GM23248 (cell line): ENCODE measurements around the gene DSG4.

Experiments used
- EZH2 ChIP-seq: fragments of 200-600 bp; sonication (generic); IDR thresholded peaks from 2 replicates; pipeline ENCODE4 v1.6.1; 2018; ENCODE audit warnings: antibody characterized with exemption, mild to moderate bottlenecking; ENCODE audit not compliant: insufficient read depth, poor library complexity, severe bottlenecking
- EZH2phosphoT487 ChIP-seq: fragments of 200-600 bp; sonication (generic); IDR thresholded peaks from 2 replicates; pipeline ENCODE4 v1.6.1; 2018; ENCODE audit warnings: antibody characterized with exemption, moderate library complexity, mild to moderate bottlenecking, low read depth; ENCODE audit not compliant: insufficient read depth

DNA sequence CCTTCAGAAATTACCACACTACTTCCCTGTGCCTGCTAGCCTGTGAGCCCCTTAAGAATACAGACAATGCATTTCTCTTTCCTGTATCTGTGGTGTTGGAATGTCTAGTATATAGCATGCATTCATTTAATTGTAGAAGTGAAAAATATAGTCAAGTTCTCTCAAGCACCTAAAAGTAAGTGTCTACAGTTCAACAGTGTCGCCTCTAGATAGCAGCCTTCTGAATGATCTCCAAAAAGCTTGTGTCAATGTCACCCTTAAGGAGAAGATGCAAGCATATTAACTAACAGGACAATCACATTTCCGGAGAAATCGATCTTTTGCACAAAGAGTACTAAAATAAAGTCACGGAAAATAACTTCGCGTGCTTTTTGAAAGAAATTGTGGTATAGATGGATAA lies 43.5 kb downstream of the DSG4 start:
- TF ChIP-seq EZH2phosphoT487 (no peak), EZH2 (no peak)
